ENCODE results near the gene MEIS2. TPM values are rescaled to one million over a fixed set of nuclear protein-coding genes. Genes with fewer than 3 reads are reported as not detected.

The MEIS2 gene
- total and polyA plus RNA-seq, 9 donors = 27.7 to 73.7 (median 47.7) TPM

- Histone ChIP-seq H3K4me3 (no peak overlapping the region), H3K36me3 (no peaks in the 10 kb centered on the region), H3K9me3 (no peaks in the 10 kb centered on the region), H3K27ac (no peak overlapping the region), H3K27me3 (no peaks in the 10 kb centered on the region), H3K4me1 (ENCODE audit: insufficient read depth) (no peaks in the 10 kb centered on the region)
- TF ChIP-seq POLR2A (IDR thresholded peaks at IDR 0.05) = no peak
- no peak for TF ChIP-seq CTCF (IDR thresholded peaks at IDR 0.05)
- TF ChIP-seq EP300 (IDR thresholded peaks at IDR 0.05) = no peak
- DNase-seq = peak in 1 of 5 donors; percentile 17
- intact Hi-C loops (cut with DNase I) = no loop called here
Measured at GRCh38 chr15:36966708-36967107, 133.6 kb downstream of the MEIS2 start.

DNA sequence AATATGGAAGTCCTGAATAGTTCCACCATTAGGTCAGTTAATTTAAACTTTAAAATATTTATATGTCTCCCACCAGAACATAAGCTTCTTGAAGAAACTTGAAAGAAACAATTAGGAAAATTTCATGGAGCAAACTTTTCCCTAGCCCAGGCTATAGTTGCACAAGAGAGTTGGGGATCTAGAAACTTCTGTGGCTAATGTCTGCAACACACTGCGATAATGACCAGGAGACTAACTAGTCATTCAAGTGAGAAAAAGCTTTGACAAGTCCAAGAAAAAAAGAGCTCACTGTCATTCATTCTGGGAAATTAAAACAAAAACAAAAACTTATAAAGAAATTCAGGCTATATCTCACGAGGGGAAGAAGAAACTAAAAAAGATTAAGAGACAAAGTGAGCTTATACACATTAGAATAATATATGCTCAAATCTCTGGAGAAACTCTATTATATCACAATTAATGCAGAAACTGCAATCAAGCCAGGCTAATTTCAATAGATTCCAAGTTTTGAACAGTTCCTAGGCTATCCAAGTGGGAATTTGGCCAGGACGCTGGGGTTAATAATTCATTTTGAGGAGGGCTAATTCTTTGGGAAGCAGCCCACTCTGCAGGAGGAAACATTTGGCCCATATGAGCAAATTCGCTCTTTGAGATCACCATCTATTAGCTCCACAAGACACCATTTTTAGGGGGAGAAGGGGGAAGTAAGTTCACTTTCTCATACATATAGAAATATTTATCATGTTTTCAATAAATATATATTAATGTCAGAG lies 134.6 kb downstream of the MEIS2 start:
- H3K4me3 ChIP-seq = no peak overlapping the region
- H3K4me1 ChIP-seq (ENCODE audit: insufficient read depth) = no peaks in the 10 kb centered on the region
- no peak for TF ChIP-seq POLR2A (IDR thresholded peaks at IDR 0.05)
- no peak for TF ChIP-seq EP300 (IDR thresholded peaks at IDR 0.05)
- TF ChIP-seq CTCF (IDR thresholded peaks at IDR 0.05) = no peak
- no peaks in the 10 kb centered on the region for H3K36me3 ChIP-seq
- H3K9me3 ChIP-seq = no peaks in the 10 kb centered on the region
- no peak overlapping the region for H3K27ac ChIP-seq
- H3K27me3 ChIP-seq = no peaks in the 10 kb centered on the region
- 61 to 86% (median 82%) methylated on average over 4 of the region's 4 CpGs for WGBS, 3 donors
- intact Hi-C loops (cut with DNase I) = no loop called here
- no peak for DNase-seq

DNA sequence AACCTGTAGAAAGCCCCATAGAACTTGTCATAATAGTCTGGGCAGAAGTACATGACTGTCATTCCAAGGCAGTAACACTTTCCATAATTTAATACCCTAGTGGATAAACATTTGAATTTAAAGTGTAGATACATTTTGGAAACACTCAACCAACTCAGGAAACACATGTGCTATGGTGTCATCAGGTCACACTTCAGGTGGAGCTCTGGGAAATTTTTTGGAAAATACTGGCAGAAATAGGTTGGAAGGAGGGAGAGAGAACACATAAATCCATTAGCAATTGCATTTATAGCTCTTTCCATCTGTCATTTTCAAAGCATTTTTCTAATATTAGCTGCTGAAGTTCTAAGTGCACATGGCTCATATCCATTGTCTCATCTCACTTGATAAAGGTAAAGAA lies 135.7 kb downstream of the MEIS2 start:
- intact Hi-C loops (cut with DNase I) = no loop called here
- TF ChIP-seq EP300 (IDR thresholded peaks at IDR 0.05) (no peak), POLR2A (IDR thresholded peaks at IDR 0.05) (no peak), CTCF (IDR thresholded peaks at IDR 0.05) (no peak)
- no peaks in the 10 kb centered on the region for H3K4me1 ChIP-seq (ENCODE audit: insufficient read depth)
- no peaks in the 10 kb centered on the region for H3K9me3 ChIP-seq
- no peak overlapping the region for H3K27ac ChIP-seq
- no peaks in the 10 kb centered on the region for H3K27me3 ChIP-seq
- H3K4me3 ChIP-seq = no peak overlapping the region
- no peaks in the 10 kb centered on the region for H3K36me3 ChIP-seq
- DNase-seq = no peak

DNA sequence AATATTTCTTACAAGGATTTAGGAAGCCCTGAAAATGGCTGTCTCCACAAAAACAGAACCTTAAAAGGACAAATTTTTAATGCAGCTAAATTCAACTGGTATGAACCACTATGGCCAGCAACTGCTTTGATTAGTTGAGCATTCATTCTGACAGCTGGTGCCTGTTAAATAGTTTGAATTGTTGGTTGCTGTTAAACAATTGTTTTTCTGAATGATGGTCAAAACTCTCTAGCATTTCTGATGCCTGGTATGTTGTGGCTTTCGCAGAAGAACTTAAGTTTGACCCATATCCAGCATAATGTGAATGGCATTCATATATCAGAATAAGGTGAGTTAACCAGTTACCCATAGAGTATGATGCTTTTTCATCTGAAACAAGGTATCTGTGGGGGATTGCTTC lies 138.4 kb downstream of the MEIS2 start:
- no peak for TF ChIP-seq CTCF (IDR thresholded peaks at IDR 0.05)
- TF ChIP-seq EP300 (IDR thresholded peaks at IDR 0.05) = no peak
- TF ChIP-seq POLR2A (IDR thresholded peaks at IDR 0.05) = no peak
- intact Hi-C loops (cut with DNase I) = no loop called here
- H3K4me1 ChIP-seq (ENCODE audit: insufficient read depth) = no peaks in the 10 kb centered on the region

More for the DNA sequence above, 138.4 kb downstream of the MEIS2 start:
- 92 to 95% (median 95%) methylated on average over 1 of the region's 1 CpG for WGBS, 3 donors
- H3K36me3 ChIP-seq = no peaks in the 10 kb centered on the region
- H3K27ac ChIP-seq = no peak overlapping the region
- H3K9me3 ChIP-seq = no peaks in the 10 kb centered on the region
- no peaks in the 10 kb centered on the region for H3K27me3 ChIP-seq
- no peak for DNase-seq
- H3K4me3 ChIP-seq = no peak overlapping the region
